ENCODE measurements around the gene FAM169A. TPM values are rescaled to one million over a fixed set of nuclear protein-coding genes. Genes with fewer than 3 reads are reported as not detected.

FAM169A gene
- 1.3 and 2.4 TPM in 2 replicates for total RNA-seq (2013; cell fraction: nucleolus; rRNA removed)
- total RNA-seq (2014; rRNA removed) (4.9 and 6.5 TPM in 2 replicates), total RNA-seq (2014; rRNA removed; fragmentation: Illumina TruSeq; extraction: Trizol) (4.7 and 5.2 TPM in 2 replicates), total RNA-seq (2021) (4.1 and 4.5 TPM in 2 replicates), polyA plus RNA-seq (2011; rRNA removed) (15.4 and 25.9 TPM in 2 replicates), polyA plus RNA-seq (2014; fragmentation: Illumina TruSeq; extraction: Trizol) (3.4 and 4.6 TPM in 2 replicates), polyA plus RNA-seq (2014; fragmentation: Nextera tagmentation; extraction: Ambion mirVana) (under 1 TPM; 0.37 to 0.46 TPM), polyA plus RNA-seq (2014; rRNA removed) (1.7 and 4.8 TPM in 2 replicates), polyA plus RNA-seq (2016; fragmentation: Nextera tagmentation; extraction: Ambion mirVana) (1 to 10 TPM; 4.9 to 5.9 TPM), polyA minus RNA-seq (2011; rRNA and poly(A)+ RNA removed) (22.1 and 31.3 TPM in 2 replicates), Bru-seq, nascent RNA (percentile 57 among the genes with signal in this experiment), BruChase-seq, experiment 1, labeled RNA remaining after a 6-hour chase (percentile 57 among the genes with signal in this experiment), BruChase-seq, experiment 2, labeled RNA remaining after a 2-hour chase (percentile 58 among the genes with signal in this experiment)
- 0.22 TPM for polyA plus RNA-seq (2011; ENCODE audit: low read depth)
- polyA plus RNA-seq (2011; cell fraction: cytosol; rRNA removed), result 7.0 and 7.7 TPM in 2 replicates
- 13.1 and 13.9 TPM in 2 replicates for polyA plus RNA-seq (2011; cell fraction: nucleus; rRNA removed)
- polyA plus RNA-seq (2012), result 0.38 and 0.93 TPM in 2 replicates
- 8.6 and 11.4 TPM in 2 replicates for polyA minus RNA-seq (2011; cell fraction: cytosol; rRNA and poly(A)+ RNA removed)
- polyA minus RNA-seq (2011; cell fraction: nucleus; rRNA and poly(A)+ RNA removed), result 14.6 and 22.4 TPM in 2 replicates
- long read RNA-seq, experiment 1, partial matches to known transcripts, result 0 of 5 reads
- long read RNA-seq, experiment 1, other reads (novel, unspliced or antisense), result 5 of 5 reads
- long read RNA-seq, experiment 2, full-length matches to known transcripts, result 2 of 22 reads
- long read RNA-seq, experiment 2, partial matches to known transcripts, result 3 of 22 reads
- long read RNA-seq, experiment 2, other reads (novel, unspliced or antisense), result 17 of 22 reads

- ATAC-seq (peak; percentile 55), FAIRE-seq (no peak), DNase-seq (ENCODE audit: low read depth, low spot score) (no peak)
- ChIA-PET POLR2A (no interaction called here), RAD21 (ENCODE audit: unreplicated experiment) (no interaction called here), SMC1A (ENCODE audit: uncharacterized antibody, unreplicated experiment) (no interaction called here), CTCF (interaction anchor here (0.6 kb wide), 1 partner anchor 886 kb away, joined by 3 read pairs; no protein-coding TSS in a partner anchor)
- H3K36me3 ChIP-seq (ENCODE audit: control insufficient read depth in 2 of 2, insufficient read depth in 2 of 2, low read length in 1 of 2), result no peaks in the 10 kb centered on the region
- H3K9ac ChIP-seq (ENCODE audit: control insufficient read depth, insufficient read depth, low read length), result peak within 1 kb of the TSS; percentile 24
- no peaks in the 10 kb centered on the region for H4K20me1 ChIP-seq (ENCODE audit: control insufficient read depth, insufficient read depth)
- peak within 1 kb of the TSS; percentile 25; the same call in 1 of the 2 replicates for H3K27ac ChIP-seq (ENCODE audit: control insufficient read depth, insufficient read depth)
- in situ Hi-C loops (cut with MboI) (no loop called here), intact Hi-C loops (cut with micrococcal nuclease; ENCODE audit: unreplicated experiment) (no loop called here)
- H3K27me3 ChIP-seq (replicated peaks in 1 of 2; ENCODE audit: control insufficient read depth in 2 of 2, insufficient read depth in 2 of 2, low read length in 1 of 2), result peaks cover 0 to 5% of the 10 kb centered on the region in 2 experiments
- 7% methylated on average over 84 of the region's 119 CpGs for WGBS (ENCODE audit: insufficient coverage, insufficient replicate concordance, low lambda C conversion rate, missing lambda C conversion rate)
- no TSS peak for BruUV-seq (replicated peaks)
- H3K9me3 ChIP-seq (replicated peaks; ENCODE audit: control insufficient read depth, insufficient read depth, low read length), result no peaks in the 10 kb centered on the region
- H3K4me1 ChIP-seq (ENCODE audit: control insufficient read depth, insufficient read depth, low read length), result no peaks in the 10 kb centered on the region
- peak within 1 kb of the TSS; percentile 86 for H2AFZ ChIP-seq (ENCODE audit: control insufficient read depth, low read depth, low read length)
- H3K4me2 ChIP-seq (ENCODE audit: control insufficient read depth, insufficient read depth), result peak within 1 kb of the TSS; percentile 79
- H3K79me2 ChIP-seq (ENCODE audit: control insufficient read depth, insufficient read depth, low read length), result no peaks in the 10 kb centered on the region; the same call in 1 of the 2 replicates
- H3K4me3 ChIP-seq, result peak within 1 kb of the TSS; percentile 78
- TF ChIP-seq MTA2 (IDR thresholded peaks at IDR 0.05; ENCODE audit: low read depth) (no peak), GATAD2B (conservative IDR thresholded peaks at IDR 0.05; ENCODE audit: low read depth) (peak; percentile 68; the same call in 1 of the 2 replicates), KAT2A (conservative IDR thresholded peaks at IDR 0.05; ENCODE audit: control insufficient read depth, low read depth, low read length) (no peak), TCF3 (IDR thresholded peaks at IDR 0.05; ENCODE audit: borderline replicate concordance, insufficient read depth, low read depth, low read length) (peak; percentile 55; the same call in 1 of the 2 replicates), NR2F1 (conservative IDR thresholded peaks at IDR 0.05) (0 out of 2 replicates have a peak, but pooled peaks have one; percentile 5), SMC3 (IDR thresholded peaks at IDR 0.05; ENCODE audit: borderline replicate concordance, low read length) (no peak), REST (IDR thresholded peaks at IDR 0.05; ENCODE audit: low read depth, low read length) (no peak), RUNX3 (IDR thresholded peaks at IDR 0.05; ENCODE audit: low read length) (no peak), PAX5 (IDR thresholded peaks at IDR 0.05; ENCODE audit: borderline replicate concordance, low read depth, low read length) (no peak), PKNOX1 (IDR thresholded peaks at IDR 0.05) (no peak), EED (IDR thresholded peaks at IDR 0.05; ENCODE audit: low read depth) (no peak), NR2C2 (IDR thresholded peaks at IDR 0.05; ENCODE audit: borderline replicate concordance, control insufficient read depth, insufficient read length, low read depth) (no peak), HSF1 (IDR thresholded peaks at IDR 0.05; ENCODE audit: low read depth, low read length) (no peak)
Observed at GRCh38 chr5:74865804-74866595, at the start of gene FAM169A. TSS of gene FAM169A (minus strand) at chr5:74866387. CDS start at chr5:74841676, 24,711 bp downstream.
